Psoas muscle (tissue), 8 donors: ENCODE data around the gene TMEM207. TPM values are rescaled to one million over a fixed set of nuclear protein-coding genes. Genes with fewer than 3 reads are reported as not detected.
"Not testable (repeated sequence)": the region's sequence is repeated elsewhere in the genome, so short reads cannot be mapped to it uniquely, and the experiment has no call there.

Experiments
- ATAC-seq, 4 donors: fragments of 200-7000 bp; cut with Tn5 transposase; one replicate each; pipeline ENCODE4 v1.9.1; 2020; ENCODE audit warnings: moderate library complexity in 3 of 4, mild to moderate bottlenecking in 2 of 4
- DNase-seq, 2 donors: peaks; one replicate each; pipeline ENCODE4 v3.0.0-alpha.2; 2020
- H3K27ac ChIP-seq: fragments of 200-600 bp; one replicate; pipeline ENCODE4 v1.8.0; 2022
- H3K27me3 ChIP-seq, 3 donors: fragments of 200-600 bp in 1 of 3; one replicate each; pipeline versions ENCODE4 v1.6.1 to v1.8.0; 2013 to 2022; ENCODE audit warnings: low read length in 2 of 3, mild to moderate bottlenecking in 2 of 3, moderate library complexity in 1 of 3; ENCODE audit not compliant: insufficient read depth in 3 of 3
- H3K36me3 ChIP-seq, 2 donors: fragments of 200-600 bp in 1 of 2; one replicate each; pipeline versions ENCODE4 v1.6.1 to v1.8.0; 2013 to 2022; ENCODE audit warnings: low read depth in 1 of 2, mild to moderate bottlenecking in 1 of 2, moderate library complexity in 1 of 2; ENCODE audit not compliant: insufficient read depth in 1 of 2
- H3K4me1 ChIP-seq: fragments of 200-600 bp; one replicate; pipeline ENCODE4 v1.8.0; 2022
- H3K4me3 ChIP-seq: fragments of 200-600 bp; one replicate; pipeline ENCODE4 v1.8.0; 2022; ENCODE audit warnings: mild to moderate bottlenecking
- H3K9me3 ChIP-seq: fragments of 200-600 bp; one replicate; pipeline ENCODE4 v1.8.0; 2022
- WGBS, 3 donors: extraction: QIAGEN DNeasy Blood & Tissue Kit; methylation state at CpG; one replicate each; pipeline versions ENCODE4 v1.1.6 to v1.1.7; 2013; 5-methylcytosine and 5-hydroxymethylcytosine counted together
- intact Hi-C, 2 donors: fragments of 100-400 bp; cut with DNase I; formaldehyde crosslinking; loops; one replicate each; pipeline versions ENCODE4 v1.11.0 to v1.14.2; 2022
- polyA plus RNA-seq, 3 donors: library from polyadenylated mRNA; stranded (reverse); fragments of 200-250 nt; gene quantifications; one replicate each; pipeline ENCODE4 v1.2.3, GENCODE V29; 2013
- total RNA-seq, 4 donors: library from RNA; stranded (reverse); fragmentation: NEBNext Ultra II Directional in 2 of 4; extraction: Animal tissue kit (Norgen Biotek cat#: 25700) in 2 of 4; gene quantifications; one replicate each; pipeline versions ENCODE4 v1.2.1 to v1.2.4, GENCODE V29; 2021 to 2023
- TF ChIP-seq, protein P1 (sequence below): fragments of 200-600 bp; IDR thresholded peaks from one replicate; pipeline ENCODE4 v1.8.0; 2022; ENCODE audit warnings: antibody characterized with exemption
- donor health status: healthy with polysubstance abuse.
- donor health status: DM: no; HTN: no; CAD: no; lungs with moderate emphysema.
- donor health status: Bipolar disorder and iron deficiency.
- donor health status: healthy.
- donor health status: DM: yes; HTN: yes; CAD: no.
- donor health status: DM: no; HTN: no; CAD: no.
- donor health status: DM: no; HTN: no; CAD: no.
- donor health status: DM: yes; HTN: yes; CAD: no.

Gene TMEM207
- total and polyA plus RNA-seq, 7 donors = not detected

GRCh38 chr3:190481779-190482178, 32.1 kb upstream of the TMEM207 start:
- DNase-seq (no peak), ATAC-seq (no peak)
- TF ChIP-seq, protein P1, sequence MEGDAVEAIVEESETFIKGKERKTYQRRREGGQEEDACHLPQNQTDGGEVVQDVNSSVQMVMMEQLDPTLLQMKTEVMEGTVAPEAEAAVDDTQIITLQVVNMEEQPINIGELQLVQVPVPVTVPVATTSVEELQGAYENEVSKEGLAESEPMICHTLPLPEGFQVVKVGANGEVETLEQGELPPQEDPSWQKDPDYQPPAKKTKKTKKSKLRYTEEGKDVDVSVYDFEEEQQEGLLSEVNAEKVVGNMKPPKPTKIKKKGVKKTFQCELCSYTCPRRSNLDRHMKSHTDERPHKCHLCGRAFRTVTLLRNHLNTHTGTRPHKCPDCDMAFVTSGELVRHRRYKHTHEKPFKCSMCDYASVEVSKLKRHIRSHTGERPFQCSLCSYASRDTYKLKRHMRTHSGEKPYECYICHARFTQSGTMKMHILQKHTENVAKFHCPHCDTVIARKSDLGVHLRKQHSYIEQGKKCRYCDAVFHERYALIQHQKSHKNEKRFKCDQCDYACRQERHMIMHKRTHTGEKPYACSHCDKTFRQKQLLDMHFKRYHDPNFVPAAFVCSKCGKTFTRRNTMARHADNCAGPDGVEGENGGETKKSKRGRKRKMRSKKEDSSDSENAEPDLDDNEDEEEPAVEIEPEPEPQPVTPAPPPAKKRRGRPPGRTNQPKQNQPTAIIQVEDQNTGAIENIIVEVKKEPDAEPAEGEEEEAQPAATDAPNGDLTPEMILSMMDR = no peak
- H3K4me3 ChIP-seq = no peak overlapping the region
- no peaks in the 10 kb centered on the region for H3K4me1 ChIP-seq
- H3K36me3 ChIP-seq = no peaks in the 10 kb centered on the region
- intact Hi-C loops = no loop called here
- 81 to 85% (median 85%) methylated on average over 2 of the region's 2 CpGs for WGBS, 3 donors
- peaks cover 0 to 3% (median 0%) of the 10 kb centered on the region in 3 donors for H3K27me3 ChIP-seq
- H3K9me3 ChIP-seq = no peaks in the 10 kb centered on the region
- no peak overlapping the region for H3K27ac ChIP-seq

DNA sequence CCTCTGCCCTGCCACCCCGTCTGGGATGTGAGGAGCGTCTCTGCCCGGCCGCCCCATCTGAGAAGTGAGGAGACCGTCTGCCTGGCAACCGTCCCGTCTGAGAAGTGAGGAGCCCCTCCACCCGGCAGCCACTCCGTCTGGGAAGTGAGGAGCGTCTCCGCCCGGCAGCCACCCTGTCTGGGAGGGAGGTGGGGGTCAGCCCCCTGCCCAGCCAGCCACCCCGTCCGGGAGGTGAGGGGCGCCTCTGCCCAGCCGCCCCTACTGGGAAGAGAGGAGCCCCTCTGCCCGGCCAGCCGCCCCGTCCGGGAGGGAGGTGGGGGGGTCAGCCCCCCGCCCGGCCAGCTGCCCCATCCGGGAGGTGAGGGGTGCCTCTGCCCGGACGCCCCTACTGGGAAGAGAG, 23.6 kb upstream of the TMEM207 start:
- DNase-seq, H3K9me3 ChIP-seq, H3K27me3 ChIP-seq, H3K36me3 ChIP-seq, H3K4me3 ChIP-seq, H3K4me1 ChIP-seq, ATAC-seq, H3K27ac ChIP-seq, intact Hi-C loops: not testable (repeated sequence)
- WGBS, 3 donors = 95 to 96% (median 96%) methylated on average over 21 to 25 of the region's 25 CpGs

DNA sequence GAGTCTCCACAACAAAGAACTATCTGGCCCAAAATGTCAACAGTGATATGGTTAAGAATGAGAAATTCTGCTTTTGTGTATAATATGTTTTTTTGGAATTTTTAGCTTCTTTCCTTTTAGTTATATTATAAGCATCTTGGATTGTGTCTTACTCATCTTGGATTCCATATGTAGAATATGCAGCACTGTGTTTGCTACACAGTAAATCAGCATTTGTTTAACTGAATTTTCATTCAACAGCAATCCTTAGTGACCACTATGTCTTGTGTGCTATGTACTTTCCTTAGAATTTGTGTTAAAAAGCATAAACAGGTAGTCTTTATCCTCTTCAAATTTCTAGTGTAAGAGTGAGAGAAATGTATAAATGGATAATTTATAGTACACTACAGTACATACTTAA, 18.2 kb upstream of the TMEM207 start:
- Histone ChIP-seq H3K36me3 (no peaks in the 10 kb centered on the region), H3K4me1 (no peaks in the 10 kb centered on the region), H3K27me3 (peaks cover 0 to 2% (median 0%) of the 10 kb centered on the region in 3 donors), H3K9me3 (peaks cover 4% of the 10 kb centered on the region), H3K4me3 (no peak overlapping the region), H3K27ac (no peak overlapping the region)
- DNase-seq (no peak), ATAC-seq (no peak)
- TF ChIP-seq, protein P1 = no peak
- intact Hi-C loops = no loop called here

GRCh38 chr3:190458040-190458439, 8.3 kb upstream of the TMEM207 start:
- intact Hi-C loops = no loop called here
- DNase-seq (no peak), ATAC-seq (no peak)
- TF ChIP-seq, protein P1 = no peak
- Histone ChIP-seq H3K27ac (no peak overlapping the region), H3K4me3 (no peak overlapping the region), H3K36me3 (no peaks in the 10 kb centered on the region), H3K9me3 (no peaks in the 10 kb centered on the region), H3K27me3 (no peaks in the 10 kb centered on the region), H3K4me1 (no peaks in the 10 kb centered on the region)
- WGBS, 3 donors = 14 to 27% (median 19%) methylated on average over 2 of the region's 2 CpGs

DNA sequence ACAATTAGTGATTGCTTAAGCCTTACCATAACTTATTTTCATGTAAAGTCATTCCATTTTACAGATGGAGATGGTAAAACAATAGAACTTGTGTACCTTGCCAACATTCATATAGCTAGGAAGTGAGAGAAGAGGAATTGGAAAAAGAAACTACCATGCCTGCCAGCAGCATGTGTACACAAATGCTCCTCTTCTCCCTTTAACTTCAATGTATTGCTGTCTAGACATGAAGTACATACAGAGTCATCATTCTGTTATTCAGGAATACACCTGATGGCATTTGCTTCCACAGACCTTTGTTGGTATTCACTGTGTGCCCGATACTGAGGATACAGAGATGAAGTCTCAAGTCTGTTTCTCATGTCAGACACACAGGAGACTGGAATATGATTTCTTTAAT, 7.1 kb upstream of the TMEM207 start:
- intact Hi-C loops = no loop called here
- 90 to 96% (median 92%) methylated on average over 1 of the region's 1 CpG for WGBS, 3 donors

More for the DNA sequence above, 7.1 kb upstream of the TMEM207 start:
- Histone ChIP-seq H3K4me3 (no peak overlapping the region), H3K27me3 (no peaks in the 10 kb centered on the region), H3K36me3 (no peaks in the 10 kb centered on the region), H3K4me1 (no peaks in the 10 kb centered on the region), H3K9me3 (no peaks in the 10 kb centered on the region), H3K27ac (no peak overlapping the region)
- TF ChIP-seq, protein P1 = no peak
- ATAC-seq (no peak), DNase-seq (no peak)
